A549 (cell line): ENCODE data around the gene TRAK1. TPM values are rescaled to one million over a fixed set of nuclear protein-coding genes. Genes with fewer than 3 reads are reported as not detected.

Experiments used
- ATAC-seq, 2 experiments: fragments of 200-7000 bp in 1 of 2; fragments of >200 bp in 1 of 2; cut with Nextera tagmentation in 1 of 2; cut with Tn5 transposase in 1 of 2; 3 replicates each; pipeline versions ENCODE4 v1.8.0 to v1.9.1; 2018 to 2020; ENCODE audit warnings: mild to moderate bottlenecking in 1 of 2, moderate library complexity in 1 of 2
- CTCF ChIA-PET: fragments of 300-600 bp; sonication (Branson Sonifier 250); formaldehyde crosslinking; extraction: SDS; loops from one replicate; lab custom pipeline; 2021; ENCODE audit warnings: antibody characterized with exemption, inconsistent platforms; lab: Yijun Ruan, JAX
- POLR2A ChIA-PET: fragments of 350-600 bp; formaldehyde crosslinking; extraction: SDS; loops from one replicate; lab custom pipeline; 2021; ENCODE audit warnings: antibody characterized with exemption, inconsistent platforms; lab: Yijun Ruan, JAX
- DNase-seq, 2 experiments: peaks; one replicate each; pipeline versions ENCODE4 v3.0.0 to v3.0.0-alpha.2; 2011 to 2016; ENCODE audit warnings: low read depth in 1 of 2, low spot score in 1 of 2
- FAIRE-seq: peaks from 2 replicates; lab custom pipeline; 2011; peaks lifted over from hg19 to GRCh38; lab: Jason Lieb, UNC
- H3K27ac ChIP-seq, 2 experiments: fragments of >200 bp; sonication (Bioruptor Twin); formaldehyde crosslinking; 3 replicates each; pipeline ENCODE4 v1.5.1; 2016 to 2017
- H3K4me1 ChIP-seq: fragments of >200 bp; sonication (Bioruptor Twin); formaldehyde crosslinking; 3 replicates; pipeline ENCODE4 v1.6.1; 2016
- H3K4me2 ChIP-seq: fragments of >200 bp; sonication (Bioruptor Twin); formaldehyde crosslinking; 3 replicates; pipeline ENCODE4 v1.6.1; 2016
- H3K4me3 ChIP-seq: fragments of >200 bp; sonication (Bioruptor Twin); formaldehyde crosslinking; 3 replicates; pipeline ENCODE4 v1.5.1; 2016
- H3K9me3 ChIP-seq: fragments of >200 bp; sonication (Bioruptor Twin); formaldehyde crosslinking; 3 replicates; pipeline ENCODE4 v1.6.1; 2016
- BHLHE40 ChIP-seq: IDR thresholded peaks from 2 replicates; pipeline ENCODE4 v1.6.1; 2012; ENCODE audit warnings: low read depth, low read length, inconsistent platforms
- CBX8 ChIP-seq: fragments of 200-600 bp; sonication (generic); IDR thresholded peaks from 2 replicates; pipeline ENCODE4 v1.6.1; 2016
- CEBPB ChIP-seq, 2 experiments: fragments of >200 bp in 1 of 2; sonication (Bioruptor Twin) in 1 of 2; formaldehyde crosslinking in 1 of 2; IDR thresholded peaks; 2 replicates each; pipeline ENCODE4 v1.6.1; 2012 to 2016
- CTCF ChIP-seq: fragments of >200 bp; sonication (Bioruptor Twin); formaldehyde crosslinking; IDR thresholded peaks from 3 replicates; pipeline ENCODE4 v1.5.1; 2016
- E2F6 ChIP-seq: IDR thresholded peaks from 2 replicates; pipeline ENCODE4 v1.6.1; 2012; ENCODE audit warnings: low read depth, borderline replicate concordance
- ELK1 ChIP-seq: fragments of 150-350 bp; IDR thresholded peaks from 2 replicates; pipeline ENCODE4 v1.6.1; 2014; ENCODE audit warnings: low read depth, mild to moderate bottlenecking, low read length
- EP300 ChIP-seq, 2 experiments: fragments of >200 bp; sonication (Bioruptor Twin); formaldehyde crosslinking; IDR thresholded peaks; 2 replicates in 1 of 2; 3 replicates in 1 of 2; pipeline ENCODE4 v1.6.1; 2016 to 2017
- ESRRA ChIP-seq: fragments of 150-350 bp; IDR thresholded peaks from 2 replicates; pipeline ENCODE4 v1.6.1; 2014; ENCODE audit warnings: mild to moderate bottlenecking, low read length, borderline replicate concordance
- FOSB ChIP-seq: fragments of 250-450 bp; sonication (Bioruptor Pico); IDR thresholded peaks from 2 replicates; pipeline ENCODE4 v1.5.0; 2020; ENCODE audit warnings: mild to moderate bottlenecking, moderate library complexity
- GATA3 ChIP-seq: IDR thresholded peaks from 2 replicates; pipeline ENCODE4 v1.6.1; 2012; ENCODE audit warnings: borderline replicate concordance
- HOXB13 ChIP-seq: fragments of 250-450 bp; sonication (Bioruptor Pico); IDR thresholded peaks from 2 replicates; pipeline ENCODE4 v1.5.0; 2020; ENCODE audit warnings: low read depth, mild to moderate bottlenecking, moderate library complexity
- HOXB5 ChIP-seq: fragments of 250-450 bp; sonication (Bioruptor Pico); IDR thresholded peaks from 2 replicates; pipeline ENCODE4 v1.5.0; 2020; ENCODE audit warnings: mild to moderate bottlenecking, moderate library complexity
- JUNB ChIP-seq: fragments of >200 bp; sonication (Bioruptor Twin); formaldehyde crosslinking; IDR thresholded peaks from 2 replicates; pipeline ENCODE4 v1.6.1; 2016
- KDM1A ChIP-seq: fragments of 200-600 bp; sonication (generic); IDR thresholded peaks from 2 replicates; pipeline ENCODE4 v1.6.1; 2016; ENCODE audit warnings: low read depth, mild to moderate bottlenecking
- MAX ChIP-seq: IDR thresholded peaks from 2 replicates; pipeline ENCODE4 v1.6.1; 2012
- MAZ ChIP-seq: fragments of 150-350 bp; IDR thresholded peaks from 2 replicates; pipeline ENCODE4 v1.6.1; 2014; ENCODE audit warnings: antibody characterized with exemption, low read depth, low read length, borderline replicate concordance
- MYC ChIP-seq: IDR thresholded peaks from 2 replicates; pipeline ENCODE4 v1.6.1; 2012; ENCODE audit warnings: mild to moderate bottlenecking, inconsistent platforms, low read length, improper control_type of control experiment, borderline replicate concordance
- NPAS2 ChIP-seq: fragments of 250-450 bp; sonication (Bioruptor Pico); IDR thresholded peaks from 2 replicates; pipeline ENCODE4 v1.8.0; 2022; ENCODE audit warnings: mild to moderate bottlenecking, moderate library complexity, borderline replicate concordance
- RAD21 ChIP-seq, 2 experiments: fragments of >200 bp in 1 of 2; sonication (Bioruptor Twin) in 1 of 2; formaldehyde crosslinking in 1 of 2; IDR thresholded peaks in 1 of 2; conservative IDR thresholded peaks in 1 of 2; 2 replicates in 1 of 2; 3 replicates in 1 of 2; pipeline ENCODE4 v1.6.1; 2012 to 2018; ENCODE audit warnings: inconsistent platforms in 1 of 2
- RCOR1 ChIP-seq: fragments of 150-350 bp; IDR thresholded peaks from 2 replicates; pipeline ENCODE4 v1.6.1; 2014; ENCODE audit warnings: antibody characterized with exemption, low read length, low read depth
- SREBF2 ChIP-seq: fragments of 450-650 bp; IDR thresholded peaks from 2 replicates; pipeline ENCODE4 v1.6.1; 2014; ENCODE audit warnings: mild to moderate bottlenecking, moderate library complexity
- ZFP36 ChIP-seq: fragments of 450-650 bp; IDR thresholded peaks from 2 replicates; pipeline ENCODE4 v1.6.1; 2014; ENCODE audit warnings: borderline replicate concordance; ENCODE audit not compliant: partially characterized antibody
- ZSCAN20 ChIP-seq: fragments of 250-450 bp; sonication (Bioruptor Pico); IDR thresholded peaks from 2 replicates; pipeline ENCODE4 v1.8.0; 2022; ENCODE audit warnings: mild to moderate bottlenecking, moderate library complexity
- WGBS: methylation state at CpG from one replicate; pipeline ENCODE4 v1.1.6; 2017; ENCODE audit errors: missing lambda C conversion rate; 5-methylcytosine and 5-hydroxymethylcytosine counted together
- polyA plus RNA-seq, 4 experiments: library from polyadenylated mRNA; depleted of rRNA in 3 of 4; stranded (reverse); fragments of >200 nt; fragmentation: RNase III in 1 of 4; extraction: RNeasy Plus Mini Kit Qiagen cat#74134 plus additional on column Dnase treatment in 1 of 4; gene quantifications; 2 replicates in 3 of 4; 3 replicates in 1 of 4; pipeline ENCODE4 v1.2.3, GENCODE V29; 2011 to 2017

TRAK1 gene
- polyA plus RNA-seq, 2 of the 4 experiments (the other 2 are of a cell fraction): 12.2 to 22.3 TPM

- no peaks in the 10 kb centered on the region for H3K4me1 ChIP-seq
- no peak for ATAC-seq
- WGBS: 55% methylated on average over 1 of the region's 1 CpG
Measured at GRCh38 chr3:42270561-42270960, 179.4 kb downstream of the TRAK1 start.

GRCh38 chr3:42271786-42272185, 180.6 kb downstream of the TRAK1 start:
- Histone ChIP-seq H3K27ac (no peak overlapping the region), H3K4me2 (no peak overlapping the region), H3K4me3 (no peak overlapping the region), H3K9me3 (no peaks in the 10 kb centered on the region), H3K4me1 (no peaks in the 10 kb centered on the region)
- TF ChIP-seq MAX (no peak), ESRRA (no peak), GATA3 (no peak), BHLHE40 (no peak), KDM1A (no peak), ZSCAN20 (CRISPR knock-in tag) (no peak)
- ChIA-PET CTCF (no interaction called here), POLR2A (no interaction called here)
- ATAC-seq (no peak), DNase-seq (no peak), FAIRE-seq (no peak)

More at GRCh38 chr3:42270561-42270960, 179.4 kb downstream of the TRAK1 start:
- no peak overlapping the region for H3K4me3 ChIP-seq
- DNase-seq: no peak
- no peak for TF ChIP-seq NPAS2 (CRISPR knock-in tag)
- TF ChIP-seq RCOR1: no peak
- TF ChIP-seq JUNB: no peak
- TF ChIP-seq CEBPB (IDR thresholded peaks at IDR 0.05): no peak
- no peak for TF ChIP-seq MYC
- TF ChIP-seq CBX8: no peak
- no peak for TF ChIP-seq CTCF
- no peak for TF ChIP-seq FOSB (CRISPR knock-in tag)
- TF ChIP-seq SREBF2: no peak
- TF ChIP-seq MAZ: no peak
- TF ChIP-seq HOXB13: no peak
- TF ChIP-seq ZFP36: no peak
- no peak for TF ChIP-seq E2F6
- TF ChIP-seq EP300 (IDR thresholded peaks at IDR 0.05): no peak
- no peak for TF ChIP-seq RAD21 (conservative IDR thresholded peaks at IDR 0.05 in 1 of 2, IDR thresholded peaks at IDR 0.05 in 1 of 2)
- FAIRE-seq: no peak
- H3K27ac ChIP-seq: no peak overlapping the region
- no peak overlapping the region for H3K4me2 ChIP-seq
- ChIA-PET CTCF (interaction anchor here (0.7 kb wide), 1 partner anchor 9 kb away, joined by 3 read pairs; no protein-coding TSS in a partner anchor), POLR2A (no interaction called here)
- H3K9me3 ChIP-seq: no peaks in the 10 kb centered on the region

GRCh38 chr3:42273361-42273760, 182.2 kb downstream of the TRAK1 start:
- TF ChIP-seq HOXB5 (no peak), ELK1 (no peak)
- ChIA-PET POLR2A (no interaction called here), CTCF (no interaction called here)
- Histone ChIP-seq H3K4me1 (no peaks in the 10 kb centered on the region), H3K4me2 (no peak overlapping the region), H3K27ac (no peak overlapping the region), H3K9me3 (no peaks in the 10 kb centered on the region), H3K4me3 (no peak overlapping the region)
- ATAC-seq: no peak
- WGBS: 5% methylated on average over 2 of the region's 2 CpGs
- no peak for FAIRE-seq
- no peak for DNase-seq
